Brain microvascular endothelial cell (primary cell): ENCODE measurements around the gene C5.

ENCODE experiments used
- DNase-seq: peaks from one replicate; pipeline ENCODE4 v3.0.0-alpha.2; 2020
- H3K27ac ChIP-seq: fragments of 250-450 bp; sonication (Bioruptor Pico); 2 replicates; pipeline ENCODE4 v1.5.1; 2020; ENCODE audit warnings: mild to moderate bottlenecking, moderate library complexity
- H3K27me3 ChIP-seq: fragments of 250-450 bp; sonication (Bioruptor Pico); replicated peaks from 2 replicates; pipeline ENCODE4 v1.5.1; 2020; ENCODE audit warnings: mild to moderate bottlenecking
- H3K36me3 ChIP-seq: fragments of 250-450 bp; sonication (Bioruptor Pico); replicated peaks from 2 replicates; pipeline ENCODE4 v1.5.1; 2020; ENCODE audit warnings: mild to moderate bottlenecking
- H3K4me3 ChIP-seq: 2 replicates; pipeline ENCODE4 v1.5.1; 2011; ENCODE audit warnings: low read depth, mild to moderate bottlenecking, control low read depth, low read length, moderate library complexity
- in situ Hi-C: cut with HindIII; loops from 2 replicates; pipeline ENCODE4 v1.10.0; 2017; ENCODE audit warnings: low sequenced_read_pairs, low pct_ligation_motif_present
- TF ChIP-seq, protein P1 (sequence below): IDR thresholded peaks from 2 replicates; pipeline ENCODE4 v1.5.1; 2011; ENCODE audit warnings: low read depth, mild to moderate bottlenecking, moderate library complexity, low read length, control low read depth, inconsistent platforms; ENCODE audit errors: missing control alignments

Gene C5

DNA sequence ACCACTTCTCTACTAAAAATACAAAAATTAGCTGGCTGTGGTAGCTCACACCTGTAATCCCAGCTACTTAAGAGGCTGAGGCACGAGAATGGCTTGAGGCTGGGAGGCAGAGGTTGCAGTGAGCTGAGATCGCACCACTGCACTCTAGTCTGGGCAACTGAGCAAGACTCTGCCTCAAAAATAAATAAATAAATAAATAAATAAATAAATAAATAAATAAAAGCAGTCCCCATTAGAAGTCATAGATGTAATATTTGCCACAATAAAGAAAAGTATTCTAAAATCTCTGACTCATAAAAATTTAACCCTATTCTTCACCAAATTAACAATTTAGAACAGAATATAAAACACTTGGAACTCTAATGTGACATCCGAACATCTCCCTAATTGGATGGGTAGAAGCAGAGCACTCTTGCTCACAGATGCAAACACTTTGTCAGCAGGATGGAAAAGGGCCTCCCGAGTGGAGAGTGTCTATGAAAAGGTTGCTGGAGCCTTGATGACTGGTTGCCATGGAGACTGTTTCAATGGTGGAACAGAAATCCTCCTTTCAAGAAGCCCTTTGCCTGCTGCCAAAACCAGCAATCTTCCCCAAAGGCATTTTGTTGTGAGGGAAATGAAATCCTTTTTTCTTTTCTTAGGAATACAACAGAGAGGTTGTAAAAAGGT lies 84.6 kb downstream of the C5 start:
- no peaks in the 10 kb centered on the region for H3K36me3 ChIP-seq
- H3K27me3 ChIP-seq, result no peaks in the 10 kb centered on the region
- in situ Hi-C loops, result no loop called here
- TF ChIP-seq, protein P1, sequence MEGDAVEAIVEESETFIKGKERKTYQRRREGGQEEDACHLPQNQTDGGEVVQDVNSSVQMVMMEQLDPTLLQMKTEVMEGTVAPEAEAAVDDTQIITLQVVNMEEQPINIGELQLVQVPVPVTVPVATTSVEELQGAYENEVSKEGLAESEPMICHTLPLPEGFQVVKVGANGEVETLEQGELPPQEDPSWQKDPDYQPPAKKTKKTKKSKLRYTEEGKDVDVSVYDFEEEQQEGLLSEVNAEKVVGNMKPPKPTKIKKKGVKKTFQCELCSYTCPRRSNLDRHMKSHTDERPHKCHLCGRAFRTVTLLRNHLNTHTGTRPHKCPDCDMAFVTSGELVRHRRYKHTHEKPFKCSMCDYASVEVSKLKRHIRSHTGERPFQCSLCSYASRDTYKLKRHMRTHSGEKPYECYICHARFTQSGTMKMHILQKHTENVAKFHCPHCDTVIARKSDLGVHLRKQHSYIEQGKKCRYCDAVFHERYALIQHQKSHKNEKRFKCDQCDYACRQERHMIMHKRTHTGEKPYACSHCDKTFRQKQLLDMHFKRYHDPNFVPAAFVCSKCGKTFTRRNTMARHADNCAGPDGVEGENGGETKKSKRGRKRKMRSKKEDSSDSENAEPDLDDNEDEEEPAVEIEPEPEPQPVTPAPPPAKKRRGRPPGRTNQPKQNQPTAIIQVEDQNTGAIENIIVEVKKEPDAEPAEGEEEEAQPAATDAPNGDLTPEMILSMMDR, result no peak
- no peak overlapping the region for H3K4me3 ChIP-seq
- DNase-seq, result no peak
- H3K27ac ChIP-seq, result no peak overlapping the region

DNA sequence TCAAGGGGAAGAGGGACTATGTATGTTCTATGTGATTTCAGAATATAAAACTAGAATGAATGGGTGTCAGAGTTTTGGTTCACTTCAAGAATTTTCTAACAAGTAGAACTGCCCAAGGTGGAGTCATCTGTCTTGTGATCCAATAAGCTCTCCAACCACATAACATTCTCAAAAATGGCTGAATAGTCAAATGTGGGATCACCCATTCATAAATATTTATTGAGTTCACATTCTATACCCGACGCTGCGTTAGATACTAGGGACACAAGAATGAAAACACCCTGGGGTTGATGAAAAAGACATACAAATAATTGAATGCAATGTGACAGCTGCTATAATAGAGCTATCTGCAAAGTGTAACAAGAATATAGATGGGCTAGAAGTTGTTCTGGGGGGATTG lies 88.1 kb downstream of the C5 start:
- TF ChIP-seq, protein P1, result no peak
- Histone ChIP-seq H3K27me3 (no peaks in the 10 kb centered on the region), H3K27ac (no peak overlapping the region), H3K36me3 (no peaks in the 10 kb centered on the region), H3K4me3 (no peak overlapping the region)
- no peak for DNase-seq
- in situ Hi-C loops, result no loop called here

DNA sequence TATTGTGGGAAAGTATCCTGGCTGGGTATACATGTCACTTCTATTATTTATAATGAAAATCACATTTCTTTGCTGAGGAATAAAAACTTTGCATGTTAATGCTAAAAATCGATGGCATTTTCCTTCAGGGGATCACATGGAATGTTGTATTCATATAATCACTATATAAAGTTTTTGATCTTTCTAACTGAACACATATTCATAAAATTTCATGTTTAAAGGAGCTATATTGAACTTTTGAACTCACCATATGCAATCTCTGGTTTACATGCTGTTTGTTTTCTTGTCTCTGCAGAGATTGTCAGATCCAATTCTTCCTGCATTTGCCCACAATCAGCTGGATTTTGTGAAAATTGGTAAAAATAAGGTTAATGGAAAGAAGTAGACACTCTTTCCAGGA lies 90.1 kb downstream of the C5 start:
- H3K27ac ChIP-seq, result no peak overlapping the region
- TF ChIP-seq, protein P1, result no peak
- in situ Hi-C loops, result no loop called here
- H3K4me3 ChIP-seq, result no peak overlapping the region
- H3K27me3 ChIP-seq, result no peaks in the 10 kb centered on the region
- DNase-seq, result no peak
- H3K36me3 ChIP-seq, result no peaks in the 10 kb centered on the region

DNA sequence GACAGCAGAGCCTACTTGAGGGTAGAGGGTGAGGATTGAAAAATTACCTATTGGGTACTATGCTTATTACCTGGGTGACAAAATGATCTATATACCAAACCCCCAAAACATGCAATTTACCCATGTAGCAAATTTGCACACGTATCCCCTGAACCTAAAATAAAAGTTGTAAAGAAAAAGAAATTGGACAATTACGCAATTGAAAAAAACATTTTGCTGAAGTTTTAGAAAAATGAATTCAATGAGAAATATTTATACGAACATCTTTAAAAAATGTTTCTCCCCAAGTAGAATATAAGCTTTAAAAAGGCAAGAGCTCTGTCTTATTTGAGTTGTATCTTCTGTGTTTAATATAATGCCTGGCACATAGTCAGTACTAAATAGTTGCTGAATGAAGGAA lies 93.2 kb downstream of the C5 start:
- in situ Hi-C loops, result no loop called here
- H3K4me3 ChIP-seq, result no peak overlapping the region
- no peak for DNase-seq
- H3K27me3 ChIP-seq, result no peaks in the 10 kb centered on the region
- no peak overlapping the region for H3K27ac ChIP-seq
- TF ChIP-seq, protein P1, result no peak
- no peaks in the 10 kb centered on the region for H3K36me3 ChIP-seq

DNA sequence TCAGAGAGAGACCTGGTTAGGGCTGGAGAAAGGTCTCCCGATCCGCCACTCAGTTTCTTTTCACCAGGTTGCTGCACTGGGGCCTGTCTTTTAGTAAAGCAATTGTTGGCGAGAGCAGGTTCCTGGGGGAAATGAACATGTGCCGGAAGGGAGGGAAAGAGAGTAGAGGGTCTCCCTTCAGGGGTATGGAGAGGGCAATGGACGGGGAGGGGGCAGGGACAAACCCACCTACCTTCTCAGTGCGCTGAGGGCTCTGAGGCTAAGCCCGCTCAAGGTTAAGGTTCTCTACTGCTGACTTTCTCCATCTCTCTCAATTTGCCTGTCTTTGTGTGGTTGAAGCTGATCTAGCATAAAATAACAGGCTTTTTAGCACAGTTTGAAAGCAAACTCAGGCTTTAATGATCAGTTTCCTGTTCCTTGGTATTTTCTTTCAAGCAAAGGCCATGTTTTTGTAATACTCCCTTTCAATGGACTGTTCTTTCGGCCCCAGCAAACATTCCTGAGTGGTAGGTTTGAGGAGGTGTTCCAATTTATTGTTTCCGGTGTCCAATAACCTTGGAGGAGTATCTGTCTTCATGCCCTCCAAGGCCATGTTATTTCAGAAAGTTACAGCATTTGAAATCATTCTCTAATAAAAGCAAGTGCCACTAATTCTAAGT lies 98.0 kb downstream of the C5 start:
- in situ Hi-C loops, result no loop called here

More for the DNA sequence above, 98.0 kb downstream of the C5 start:
- Histone ChIP-seq H3K36me3 (no peaks in the 10 kb centered on the region), H3K27ac (no peak overlapping the region), H3K4me3 (no peak overlapping the region), H3K27me3 (no peaks in the 10 kb centered on the region)
- no peak for DNase-seq
- TF ChIP-seq, protein P1, result no peak
